Endothelial cell of umbilical vein (primary cell): ENCODE data around the gene PIK3R1.

Experiments used
- JUN ChIP-seq: IDR thresholded peaks from 2 replicates; pipeline ENCODE4 v1.6.1; 2011; ENCODE audit warnings: borderline replicate concordance, low read depth; ENCODE audit not compliant: insufficient read length, insufficient read depth
- POLR2AphosphoS5 ChIP-seq: IDR thresholded peaks from 2 replicates; pipeline ENCODE4 v1.6.1; 2012; ENCODE audit warnings: low read depth, mild to moderate bottlenecking, control low read depth, low read length, moderate library complexity; ENCODE audit not compliant: insufficient read depth

DNA sequence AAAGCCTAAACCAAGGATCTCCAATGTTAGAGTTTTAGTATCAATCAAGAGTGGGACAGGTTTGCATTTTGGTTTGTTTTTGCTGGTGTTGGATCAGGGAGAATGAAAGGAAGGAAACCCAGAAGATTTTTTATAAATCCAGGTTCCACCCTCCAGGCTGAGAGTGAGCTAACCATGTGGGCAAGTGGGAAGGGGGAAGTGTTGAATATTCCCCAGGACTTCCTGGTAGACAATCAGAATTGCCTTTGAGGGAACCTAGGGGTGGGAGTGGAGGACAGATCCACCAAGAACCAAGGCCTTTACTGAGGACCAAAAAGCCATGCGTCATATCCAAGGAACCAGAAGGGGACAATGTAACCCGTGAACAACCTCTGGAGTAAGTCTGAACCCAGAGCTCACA lies 33.5 kb upstream of the PIK3R1 start:
- TF ChIP-seq JUN = no peak
- no peak for TF ChIP-seq POLR2AphosphoS5
